Activated naive CD4-positive, alpha-beta T cell treated with anti-CD3 and anti-CD28 coated beads, Interleukin-2, amount 50 U/mL, for 16 hours (primary cell): ENCODE results near the gene FBLN5.
A peak's percentile ranks its signal among the peaks of the same experiment; 100 is the strongest.
"Not testable (repeated sequence)": the region's sequence is repeated elsewhere in the genome, so short reads cannot be mapped to it uniquely, and the experiment has no call there.

ENCODE experiments used
- DNase-seq: peaks from one replicate; pipeline ENCODE4 v3.0.0-alpha.2; 2020

The FBLN5 gene

DNA sequence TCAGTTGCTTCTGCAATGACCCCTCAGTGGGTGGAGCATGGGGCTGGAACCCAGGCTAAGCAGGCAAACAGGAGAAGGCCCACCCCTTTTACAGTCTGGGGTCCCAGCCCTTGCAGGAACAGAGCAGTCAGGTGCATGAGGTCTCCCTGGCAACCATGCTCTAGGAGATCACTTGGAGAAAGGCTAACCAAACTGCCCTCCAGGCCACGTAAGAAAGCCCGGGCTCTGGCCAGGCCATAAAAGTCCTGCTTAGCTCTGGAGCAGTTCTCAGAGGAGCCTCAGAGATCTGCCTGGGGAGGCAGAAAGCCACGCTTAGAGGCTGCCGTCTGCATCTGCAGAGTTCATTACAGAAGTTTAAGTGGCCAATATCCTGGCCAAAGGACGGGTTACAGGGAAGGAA lies 65.1 kb downstream of the FBLN5 start:
- no peak for DNase-seq

DNA sequence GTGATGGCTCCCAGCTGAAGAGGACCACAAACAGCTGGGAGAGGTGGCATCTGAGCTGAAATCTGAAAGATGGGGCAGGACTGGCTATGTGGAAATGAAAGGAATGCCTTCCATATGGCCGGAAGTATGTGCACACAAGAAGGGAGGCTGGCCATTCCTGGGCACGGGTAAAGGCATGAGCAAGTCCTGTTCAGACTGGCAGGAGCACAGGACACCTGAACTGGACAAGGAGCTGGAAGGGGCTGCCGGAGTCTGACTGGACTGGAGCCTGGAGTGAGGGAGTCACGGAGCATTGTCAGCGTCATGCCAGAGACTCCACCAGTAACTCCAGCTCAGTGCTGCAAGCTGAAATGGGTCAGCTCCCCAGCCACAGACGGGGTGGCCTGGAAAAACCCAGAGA lies 68.3 kb downstream of the FBLN5 start:
- DNase-seq = no peak

- DNase-seq = no peak
Measured at GRCh38 chr14:91878274-91878673, 69.2 kb downstream of the FBLN5 start.

DNA sequence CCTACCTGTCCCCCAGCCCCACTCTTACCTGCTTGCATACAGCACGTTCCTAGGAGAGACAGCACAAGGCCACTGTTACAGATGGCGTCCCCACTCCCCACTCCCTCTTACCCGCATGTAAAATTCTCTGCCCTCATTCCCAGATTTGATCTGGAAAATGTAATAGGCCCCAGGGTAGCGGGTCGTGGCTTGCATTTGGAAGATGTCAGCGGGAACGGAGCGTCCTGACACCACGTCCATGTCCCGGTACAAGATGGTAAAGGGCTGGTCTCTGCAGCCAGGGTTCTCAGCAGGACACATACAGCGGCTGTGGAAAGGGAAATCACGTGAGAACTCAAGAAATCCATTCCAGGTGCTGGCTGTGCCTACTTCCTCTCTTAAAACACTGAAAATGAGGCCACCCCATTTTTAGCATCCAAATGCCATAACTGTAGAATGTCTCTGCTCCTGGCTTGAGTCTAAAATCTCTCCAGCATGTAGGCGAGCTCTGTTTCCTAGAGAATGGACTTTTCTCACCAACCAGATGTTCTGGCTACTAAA lies 70.0 kb downstream of the FBLN5 start:
- no peak for DNase-seq

- no peak for DNase-seq
Measured at GRCh38 chr14:91876492-91876891, 71.0 kb downstream of the FBLN5 start.

GRCh38 chr14:91875525-91876286 lies 71.8 kb downstream of the FBLN5 start:
- DNase-seq = no peak

GRCh38 chr14:91873471-91874415 lies 73.8 kb downstream of the FBLN5 start:
- peak; percentile 52 for DNase-seq

- DNase-seq = no peak
Measured at GRCh38 chr14:91872517-91873470, 74.7 kb downstream of the FBLN5 start.

- DNase-seq = peak; percentile 52
Measured at GRCh38 chr14:91872011-91872501, 75.4 kb downstream of the FBLN5 start.

DNA sequence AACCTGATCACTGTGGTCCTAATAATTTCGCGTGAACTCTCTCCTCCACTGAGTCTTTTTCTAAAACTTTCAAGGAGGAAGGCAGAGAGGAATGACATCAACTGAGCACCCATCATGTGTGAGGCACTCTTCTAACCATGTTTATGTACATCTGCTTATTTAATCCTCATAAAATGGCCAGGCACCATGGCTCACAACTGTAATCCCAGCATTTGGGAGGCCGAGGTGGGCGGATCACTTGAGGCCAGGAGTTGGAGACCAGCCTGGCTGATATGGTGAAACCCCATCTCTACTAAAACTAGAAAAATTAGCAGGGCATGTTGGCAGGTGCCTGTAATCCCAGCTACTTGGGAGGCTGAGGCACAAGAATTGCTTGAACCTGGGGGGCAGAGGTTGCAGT lies 76.1 kb downstream of the FBLN5 start:
- DNase-seq = not testable (repeated sequence)

GRCh38 chr14:91870890-91871289 lies 76.6 kb downstream of the FBLN5 start:
- DNase-seq = no peak

GRCh38 chr14:91870001-91870400 lies 77.5 kb downstream of the FBLN5 start:
- peak; percentile 56 for DNase-seq

GRCh38 chr14:91869556-91869955 lies 77.9 kb downstream of the FBLN5 start:
- DNase-seq = no peak

GRCh38 chr14:91867316-91867988 lies 80.0 kb downstream of the FBLN5 start, which contains the start of gene TC2N:
Gene TC2N (minus strand): TSS chr14:91867536. CDS start chr14:91813769, 53,767 bp downstream.
- peak; percentile 29 for DNase-seq

- no peak for DNase-seq
Measured at GRCh38 chr14:91866511-91867295, 80.8 kb downstream of the FBLN5 start.

DNA sequence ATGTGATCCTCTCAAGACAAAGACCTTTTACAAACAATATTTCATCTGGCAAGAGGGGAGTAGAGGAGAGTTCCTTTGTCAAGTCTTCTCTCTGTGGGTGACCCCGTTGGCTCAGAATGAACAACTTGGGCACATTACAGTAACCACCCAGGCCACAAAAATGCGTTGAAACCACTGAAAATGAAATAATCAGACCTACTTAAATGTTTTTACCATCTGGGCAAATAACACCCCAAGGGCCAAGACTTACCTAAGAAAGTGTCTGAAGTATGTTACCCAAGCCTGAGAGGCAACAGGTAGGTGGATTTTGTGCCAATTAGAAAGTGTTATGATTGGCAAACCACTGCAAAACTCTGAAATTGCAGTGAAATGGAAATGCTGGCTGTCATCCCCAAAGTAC lies 81.4 kb downstream of the FBLN5 start:
- DNase-seq = no peak

DNA sequence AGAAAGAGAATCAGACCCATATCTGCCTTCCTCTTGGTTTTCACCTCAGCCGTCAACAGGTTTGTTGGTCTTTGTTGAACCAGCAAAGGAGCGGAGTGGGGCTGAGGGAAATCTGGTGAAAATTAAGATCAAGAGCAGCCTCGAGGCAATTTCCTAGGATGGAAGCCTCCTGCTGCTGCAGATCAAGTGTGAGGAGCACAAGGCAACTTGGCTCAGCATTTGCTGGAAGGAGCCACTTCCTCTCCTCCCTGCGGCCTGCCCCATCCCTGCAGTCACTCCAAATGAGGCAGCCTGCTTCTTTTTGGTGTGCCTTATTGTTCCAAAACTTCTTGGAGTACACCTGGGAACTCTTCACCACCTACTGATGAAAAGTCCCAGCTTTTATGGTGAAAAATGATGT lies 85.1 kb downstream of the FBLN5 start:
- DNase-seq = no peak

DNA sequence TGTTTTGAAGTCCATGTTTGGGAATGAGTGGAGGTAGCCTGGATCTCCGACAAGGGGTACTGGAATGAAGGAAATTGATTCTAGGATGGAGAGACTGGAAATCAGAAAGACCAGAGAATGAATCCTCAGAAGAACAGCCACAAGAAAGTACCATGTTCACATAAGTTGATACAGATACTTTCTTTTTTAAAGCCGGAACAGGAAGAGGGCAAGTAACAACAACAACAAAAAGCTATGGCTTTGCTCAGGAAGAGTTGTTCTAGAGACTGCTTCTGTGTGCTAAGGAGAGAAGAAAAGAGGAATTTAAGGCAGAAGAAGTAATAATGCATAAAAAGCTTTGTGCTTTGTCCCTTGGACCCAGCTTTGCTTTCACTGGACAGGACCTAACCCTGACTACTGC lies 86.4 kb downstream of the FBLN5 start:
- no peak for DNase-seq

GRCh38 chr14:91860238-91860637 lies 87.3 kb downstream of the FBLN5 start:
- no peak for DNase-seq

DNA sequence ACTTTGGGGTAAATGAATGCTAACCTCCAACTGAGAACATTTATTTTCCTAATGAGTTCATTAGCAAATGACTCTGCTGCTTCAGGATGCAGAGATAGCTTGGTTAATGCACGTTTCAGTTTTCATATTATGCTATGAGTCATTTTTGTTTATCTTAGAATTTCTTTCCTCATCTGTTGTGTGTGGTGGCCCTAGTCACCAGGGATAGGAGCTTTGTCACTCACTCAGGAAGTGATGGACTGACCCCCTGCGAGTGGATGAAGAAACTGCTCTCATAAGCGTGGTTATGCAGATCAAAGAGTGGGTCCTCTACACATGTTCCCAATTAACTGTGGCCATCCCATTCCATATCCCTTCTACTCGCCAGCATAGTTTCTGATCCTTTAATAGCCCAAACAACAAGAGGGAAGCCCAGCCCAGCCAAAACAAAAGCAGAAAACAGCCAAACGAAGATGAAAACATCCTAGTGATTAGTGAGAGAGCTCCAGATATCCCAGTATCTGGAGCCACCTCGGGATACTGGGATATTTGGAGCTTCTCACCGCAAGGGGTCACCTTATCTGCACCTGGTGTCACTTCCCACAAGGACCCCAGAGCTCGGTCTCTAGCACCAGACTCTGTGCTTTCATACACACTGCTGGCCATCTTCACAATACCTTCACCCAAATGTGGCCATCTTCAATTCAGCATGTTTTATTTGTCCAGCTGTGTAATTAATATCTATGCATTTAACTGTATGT lies 88.8 kb downstream of the FBLN5 start:
- DNase-seq = no peak
